NCI-H146 (cell line): Measurements from ENCODE around the gene MBD3.
A peak's percentile ranks its signal among the peaks of the same experiment; 100 is the strongest.
"Not testable (repeated sequence)": the region's sequence is repeated elsewhere in the genome, so short reads cannot be mapped to it uniquely, and the experiment has no call there.

Experiments used
- DNase-seq: peaks from one replicate; lab custom pipeline; 2025; lab: John Stamatoyannopoulos, UW

Gene MBD3

DNA sequence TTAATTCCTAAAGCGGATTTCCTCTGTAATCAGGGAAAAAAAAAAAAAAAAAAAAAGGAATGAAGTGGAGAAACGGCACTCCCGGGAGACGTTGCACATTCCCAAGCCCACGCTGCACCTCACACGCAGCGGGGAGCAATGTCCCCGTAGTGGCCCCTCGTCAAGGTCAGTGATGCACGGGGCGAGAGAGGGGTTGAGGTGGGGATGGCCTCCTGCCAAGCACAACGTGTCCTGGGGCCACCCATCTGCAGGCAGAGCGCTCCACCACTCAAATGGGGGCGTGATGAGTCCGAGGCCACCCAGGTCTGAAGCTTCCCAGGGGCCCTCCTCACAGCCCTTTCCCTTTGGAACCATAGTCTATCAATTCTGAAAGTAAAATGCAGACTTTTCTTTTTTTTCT is 53.7 kb downstream of the MBD3 start:
- no peak for DNase-seq

GRCh38 chr19:1535699-1536098 is 57.0 kb downstream of the MBD3 start:
- DNase-seq, result not testable (repeated sequence)

DNA sequence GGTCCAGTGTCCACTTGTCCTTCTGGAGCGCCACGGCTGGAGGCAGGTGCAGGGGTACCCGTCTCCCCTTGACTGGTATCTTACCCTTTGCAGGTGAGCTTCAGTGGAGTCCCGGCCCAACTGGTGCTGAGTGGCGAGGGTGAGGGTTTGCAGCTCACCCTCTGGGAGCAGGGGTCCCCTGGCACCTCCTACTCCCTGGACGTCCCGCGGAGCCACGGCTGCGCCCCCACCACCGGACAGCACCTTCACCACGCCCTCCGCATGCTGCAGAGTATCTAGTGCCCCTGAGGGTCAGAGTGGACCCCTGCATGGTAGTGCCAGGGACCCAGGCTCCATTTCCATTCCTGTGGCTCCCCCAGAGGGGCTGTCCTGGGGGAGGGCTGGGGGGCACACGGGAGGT is 57.7 kb downstream of the MBD3 start:
- no peak for DNase-seq

GRCh38 chr19:1533510-1534150 is 59.0 kb downstream of the MBD3 start:
- peak; percentile 18 for DNase-seq

DNA sequence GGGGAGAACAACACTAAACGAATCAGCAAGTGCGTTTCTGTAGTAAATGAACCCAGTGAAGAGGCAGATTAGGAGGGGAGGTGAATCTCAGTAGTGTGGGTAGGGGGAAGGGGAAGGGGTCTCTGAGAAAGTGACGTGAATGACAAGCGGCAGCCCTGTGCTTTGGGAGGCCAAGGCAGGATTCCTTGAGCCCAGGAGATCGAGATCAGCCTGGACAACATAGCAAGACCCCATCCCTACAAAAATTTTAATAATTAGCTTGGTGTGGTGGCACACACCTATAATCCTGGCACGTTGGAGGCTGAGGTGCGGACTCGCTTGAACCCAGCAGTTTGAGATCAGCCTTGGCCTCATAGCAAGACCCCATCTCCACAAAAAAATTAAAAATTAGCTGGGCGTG is 60.7 kb downstream of the MBD3 start:
- DNase-seq, result no peak

DNA sequence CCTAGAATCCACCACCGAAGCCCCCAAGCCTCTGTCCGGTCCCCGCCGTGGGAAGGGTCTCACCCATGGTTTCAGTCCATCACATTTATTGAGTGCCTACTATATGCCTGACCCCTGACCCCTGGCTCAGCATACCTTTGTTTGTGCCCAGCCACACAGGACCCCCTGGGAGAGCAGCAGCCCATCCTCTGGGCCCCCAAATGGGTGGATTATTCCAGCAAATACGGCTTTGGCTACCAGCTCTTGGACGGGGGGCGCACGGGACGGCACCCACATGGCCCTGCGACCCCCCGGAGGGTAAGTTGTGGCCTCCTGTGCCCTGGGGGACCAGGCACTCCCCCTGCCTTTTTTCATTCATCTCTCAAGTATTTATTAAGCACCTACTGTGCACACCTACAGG is 61.1 kb downstream of the MBD3 start:
- no peak for DNase-seq

GRCh38 chr19:1530856-1531255 is 61.8 kb downstream of the MBD3 start:
- DNase-seq, result not testable (repeated sequence)

DNA sequence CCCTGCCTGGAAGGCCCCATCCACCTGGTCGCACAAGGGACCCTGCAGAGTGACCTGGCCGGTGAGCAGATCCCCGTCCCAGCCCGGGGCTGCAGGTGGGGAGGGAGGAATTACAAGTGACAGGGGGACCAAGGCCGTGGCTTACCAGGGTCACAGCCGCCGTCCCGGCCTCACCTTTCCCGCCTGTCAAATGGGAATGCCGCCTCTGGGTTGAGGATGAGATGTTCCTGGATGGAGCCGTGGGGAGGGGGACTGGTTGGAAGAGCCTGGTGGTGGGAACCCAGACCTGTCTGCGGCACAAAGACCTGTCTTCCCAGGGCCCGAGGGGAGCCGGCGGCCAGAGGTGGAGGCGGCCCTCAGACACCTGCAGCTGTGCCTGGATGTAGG is 63.2 kb downstream of the MBD3 start:
- DNase-seq, result no peak

DNA sequence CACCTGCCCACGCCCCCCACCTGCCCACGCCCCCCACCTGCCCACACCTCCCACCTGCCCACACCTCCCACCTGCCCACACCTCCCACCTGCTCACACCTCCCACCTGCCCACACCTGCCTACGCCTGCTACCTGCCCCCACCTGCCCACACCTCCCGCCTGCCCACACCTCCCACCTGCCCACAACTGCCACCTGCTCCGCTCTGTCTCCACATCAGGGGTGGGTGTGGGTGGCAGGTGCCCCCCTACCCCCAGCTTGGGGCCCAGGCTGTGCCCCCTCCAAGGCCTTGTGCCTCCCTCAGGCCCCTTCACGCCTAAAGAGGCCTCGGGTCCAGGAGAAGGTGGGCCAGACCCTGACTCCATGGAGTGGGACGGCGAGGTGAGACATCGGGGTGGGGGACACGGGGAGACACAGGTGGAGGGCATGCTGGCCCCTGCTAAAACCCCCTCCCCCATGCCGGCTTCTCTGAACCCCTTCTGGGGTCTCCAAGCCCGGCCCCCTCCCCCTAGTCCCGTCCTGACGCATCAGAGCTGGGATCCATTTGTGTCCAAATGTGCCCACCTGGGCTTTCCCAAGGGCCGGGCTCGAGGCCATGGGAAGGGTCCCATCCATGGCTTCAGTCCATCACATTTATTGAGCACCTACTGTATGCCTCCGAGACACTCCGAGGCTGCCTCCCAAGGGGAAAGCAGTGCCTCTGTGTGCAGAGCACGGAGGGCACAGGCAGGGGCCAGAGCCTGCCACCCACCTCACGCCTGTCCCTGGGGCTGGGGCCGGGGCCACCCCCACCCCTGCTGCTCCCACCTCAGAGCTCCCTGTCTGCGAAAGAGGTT is 63.9 kb downstream of the MBD3 start:
- no peak for DNase-seq

DNA sequence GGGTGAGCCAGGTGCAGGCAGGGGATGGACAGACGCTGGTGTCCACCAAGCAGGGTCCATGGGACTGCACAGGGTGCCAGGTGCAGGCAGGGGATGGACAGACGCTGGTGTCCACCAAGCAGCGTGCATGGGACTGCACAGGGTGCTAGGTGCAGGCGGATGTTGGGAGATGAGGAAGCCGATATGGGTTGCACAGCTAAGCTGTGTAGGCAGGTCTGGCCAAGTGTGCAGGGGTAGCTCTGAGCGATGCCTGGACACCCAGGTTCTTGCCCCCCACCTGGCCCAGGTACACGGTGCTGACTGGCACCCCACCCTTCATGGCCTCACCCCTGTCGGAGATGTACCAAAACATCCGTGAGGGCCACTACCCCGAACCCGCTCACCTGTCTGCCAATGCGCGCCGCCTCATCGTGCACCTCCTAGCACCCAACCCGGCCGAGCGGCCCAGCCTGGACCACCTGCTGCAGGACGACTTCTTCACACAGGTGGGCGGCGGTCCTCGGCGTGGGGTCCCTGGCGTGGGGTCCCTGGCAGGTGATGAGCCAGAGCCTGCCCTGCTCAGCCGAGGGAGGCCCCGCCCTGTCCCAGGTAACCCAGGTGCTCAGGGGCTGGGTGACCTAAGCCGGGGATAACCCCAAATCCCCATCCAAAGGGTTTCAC is 64.9 kb downstream of the MBD3 start:
- no peak for DNase-seq

DNA sequence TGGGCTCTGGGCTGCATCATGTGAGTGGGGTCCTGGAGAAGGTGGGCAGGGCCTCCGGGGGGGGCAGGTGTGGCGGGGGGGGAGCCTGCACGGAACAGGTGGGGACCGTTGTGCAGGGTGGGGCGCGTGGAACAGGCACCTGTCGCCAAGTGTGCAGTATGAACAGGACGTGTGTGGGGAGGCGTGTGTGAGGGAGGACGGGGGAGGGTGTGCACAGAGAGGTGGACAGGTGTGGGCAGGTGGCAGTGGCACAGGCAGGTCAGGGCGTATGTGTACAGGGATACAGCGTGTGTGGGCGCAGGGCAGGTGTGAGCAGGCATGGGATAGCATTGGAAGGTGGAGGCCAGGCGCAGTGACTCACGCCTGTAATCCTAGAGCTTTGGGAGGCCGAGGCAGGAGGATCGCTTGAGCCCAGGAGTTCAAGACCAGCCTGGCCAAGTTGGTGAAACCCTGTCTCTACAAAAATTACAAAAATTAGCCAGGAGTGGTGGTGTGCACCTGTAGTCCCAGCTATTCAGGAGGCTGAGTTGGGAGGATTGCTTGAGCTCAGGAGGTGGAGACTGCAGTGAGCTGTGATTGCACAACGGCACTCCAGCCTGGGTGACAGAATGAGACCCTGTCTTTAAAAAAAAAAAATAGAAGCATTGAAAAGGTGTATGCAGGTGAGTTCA is 65.6 kb downstream of the MBD3 start:
- no peak for DNase-seq

- no peak for DNase-seq
Observed at GRCh38 chr19:1526066-1526778, 66.4 kb downstream of the MBD3 start.

DNA sequence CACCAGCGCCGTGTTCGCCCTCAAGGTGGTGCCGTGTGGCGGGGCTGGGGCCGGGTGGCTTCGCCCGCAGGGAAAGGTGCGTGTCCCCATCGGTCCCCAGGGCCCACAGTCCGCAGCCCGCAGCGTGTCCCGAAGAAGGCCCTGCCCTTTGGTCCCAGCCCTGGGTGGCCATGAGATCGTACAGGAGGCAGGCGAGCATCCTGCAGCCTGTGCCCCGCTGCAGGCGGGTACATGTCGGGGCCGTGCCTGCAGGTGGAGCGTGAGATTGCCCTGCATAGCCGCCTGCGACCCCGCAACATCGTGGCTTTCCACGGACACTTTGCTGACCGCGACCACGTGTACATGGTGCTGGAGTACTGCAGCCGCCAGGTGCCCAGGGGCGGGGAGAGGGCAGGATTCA is 67.3 kb downstream of the MBD3 start:
- DNase-seq, result no peak

- DNase-seq, result no peak
Observed at GRCh38 chr19:1524972-1525325, 67.7 kb downstream of the MBD3 start.

DNA sequence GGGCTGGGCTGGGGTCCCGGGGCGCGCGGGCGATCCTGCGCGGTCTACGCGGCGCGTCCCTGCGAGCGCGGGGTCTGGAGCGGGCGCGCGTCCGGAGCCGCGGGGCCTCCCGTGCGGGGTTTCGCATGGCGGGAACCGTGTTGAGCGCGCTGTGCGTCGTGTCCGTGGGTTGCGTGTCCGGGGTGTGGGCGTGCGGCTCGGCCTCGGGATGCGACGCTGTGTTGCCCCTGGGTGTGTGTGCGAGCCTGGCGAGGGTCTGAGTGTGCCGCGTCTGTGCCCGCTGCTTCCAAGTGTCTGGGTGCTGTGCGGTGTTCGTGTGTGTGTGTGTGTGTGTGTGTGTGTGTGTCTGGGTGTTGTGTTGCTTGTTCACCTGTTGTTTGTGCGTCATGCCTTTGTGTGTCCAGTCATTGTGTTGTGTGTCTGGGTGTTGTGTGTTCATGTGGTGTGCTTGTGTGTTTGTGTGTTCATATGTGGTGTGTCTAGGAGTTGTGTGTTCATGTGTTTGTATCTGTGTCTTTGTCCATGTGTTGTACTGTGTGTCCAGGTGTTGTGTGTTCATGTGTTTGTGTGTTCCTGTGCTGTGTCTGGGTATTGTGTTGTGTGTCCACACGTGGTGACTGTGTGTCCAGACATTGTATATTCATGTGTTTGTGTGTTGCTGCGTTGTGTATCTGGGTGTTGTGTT is 68.2 kb downstream of the MBD3 start:
- no peak for DNase-seq
